Colonic mucosa (tissue), 4 donors: ENCODE results near the gene MTHFD1. TPM values are rescaled to one million over a fixed set of nuclear protein-coding genes. Genes with fewer than 3 reads are reported as not detected.

Experiments
- DNase-seq: peaks from one replicate; pipeline ENCODE4 v3.0.0-alpha.2; 2020
- H3K27ac ChIP-seq: fragments of 200-600 bp; one replicate; pipeline ENCODE4 v1.8.0; 2021
- H3K27me3 ChIP-seq: fragments of 200-600 bp; one replicate; pipeline ENCODE4 v1.8.0; 2021
- H3K36me3 ChIP-seq: fragments of 200-600 bp; one replicate; pipeline ENCODE4 v1.8.0; 2021
- H3K4me1 ChIP-seq: fragments of 200-600 bp; one replicate; pipeline ENCODE4 v1.8.0; 2021; ENCODE audit warnings: mild to moderate bottlenecking
- H3K4me3 ChIP-seq: fragments of 200-600 bp; one replicate; pipeline ENCODE4 v1.8.0; 2021
- H3K9ac ChIP-seq, 2 donors: one replicate each; pipeline ENCODE4 v1.7.0; 2013; ENCODE audit warnings: control low read depth in 2 of 2, low read depth in 2 of 2, low read length in 2 of 2
- H3K9me3 ChIP-seq: fragments of 200-600 bp; one replicate; pipeline ENCODE4 v1.8.0; 2021
- intact Hi-C: fragments of 100-400 bp; cut with DNase I; formaldehyde crosslinking; loops from one replicate; pipeline ENCODE4 v1.14.1; 2022
- total RNA-seq, 2 donors: library from RNA; stranded (reverse); fragmentation: NEBNext Ultra II Directional in 1 of 2; extraction: Animal tissue kit (Norgen Biotek cat#: 25700) in 1 of 2; gene quantifications; one replicate each; pipeline ENCODE4 v1.2.1, GENCODE V29; 2021
- TF ChIP-seq, protein P1 (sequence below): fragments of 200-600 bp; IDR thresholded peaks from one replicate; pipeline ENCODE4 v1.8.0; 2022; ENCODE audit warnings: antibody characterized with exemption, mild to moderate bottlenecking
- donor health status: healthy.
- donor health status: DM: no; HTN: no; CAD: no.
- donor health status: DM: no; HTN: no; CAD: no.

Gene MTHFD1
- total RNA-seq, 2 donors from 2014 or later, result 38.1 to 123 TPM

DNA sequence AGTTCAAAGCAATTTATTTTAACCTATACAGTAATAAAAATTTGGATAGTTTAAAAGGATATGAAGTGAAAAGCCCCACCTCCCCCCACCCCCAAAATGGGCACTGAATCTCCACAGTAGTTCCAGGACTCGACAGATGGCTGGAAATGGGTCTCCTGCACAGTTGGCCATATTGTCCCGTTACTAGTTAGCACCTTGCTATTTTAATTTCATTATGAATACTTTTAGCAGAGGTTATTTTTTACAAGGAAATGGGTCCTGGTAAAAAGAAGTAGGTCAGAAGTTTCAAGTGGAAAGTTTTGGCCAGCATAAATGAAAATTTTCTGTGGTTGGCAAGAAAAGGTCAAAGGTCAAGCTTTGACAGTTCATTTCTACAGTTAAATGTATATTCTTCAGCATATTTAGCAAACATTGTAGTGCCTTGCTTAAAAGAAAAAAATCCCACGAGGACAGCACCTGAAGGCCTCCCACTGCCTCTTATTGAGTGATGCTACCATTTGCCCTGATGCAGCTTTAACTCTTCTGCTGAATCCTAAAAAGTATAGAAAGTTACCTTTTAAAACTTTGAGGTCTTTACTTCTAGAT, 28.3 kb downstream of the MTHFD1 start:
- no peak for DNase-seq
- H3K27me3 ChIP-seq, result no peaks in the 10 kb centered on the region
- no peaks in the 10 kb centered on the region for H3K36me3 ChIP-seq
- no peak overlapping the region for H3K4me3 ChIP-seq
- TF ChIP-seq, protein P1, sequence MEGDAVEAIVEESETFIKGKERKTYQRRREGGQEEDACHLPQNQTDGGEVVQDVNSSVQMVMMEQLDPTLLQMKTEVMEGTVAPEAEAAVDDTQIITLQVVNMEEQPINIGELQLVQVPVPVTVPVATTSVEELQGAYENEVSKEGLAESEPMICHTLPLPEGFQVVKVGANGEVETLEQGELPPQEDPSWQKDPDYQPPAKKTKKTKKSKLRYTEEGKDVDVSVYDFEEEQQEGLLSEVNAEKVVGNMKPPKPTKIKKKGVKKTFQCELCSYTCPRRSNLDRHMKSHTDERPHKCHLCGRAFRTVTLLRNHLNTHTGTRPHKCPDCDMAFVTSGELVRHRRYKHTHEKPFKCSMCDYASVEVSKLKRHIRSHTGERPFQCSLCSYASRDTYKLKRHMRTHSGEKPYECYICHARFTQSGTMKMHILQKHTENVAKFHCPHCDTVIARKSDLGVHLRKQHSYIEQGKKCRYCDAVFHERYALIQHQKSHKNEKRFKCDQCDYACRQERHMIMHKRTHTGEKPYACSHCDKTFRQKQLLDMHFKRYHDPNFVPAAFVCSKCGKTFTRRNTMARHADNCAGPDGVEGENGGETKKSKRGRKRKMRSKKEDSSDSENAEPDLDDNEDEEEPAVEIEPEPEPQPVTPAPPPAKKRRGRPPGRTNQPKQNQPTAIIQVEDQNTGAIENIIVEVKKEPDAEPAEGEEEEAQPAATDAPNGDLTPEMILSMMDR, result no peak
- no peaks in the 10 kb centered on the region for H3K9me3 ChIP-seq
- H3K4me1 ChIP-seq, result no peaks in the 10 kb centered on the region
- no peak overlapping the region for H3K27ac ChIP-seq
- H3K9ac ChIP-seq, result no peak overlapping the region
- intact Hi-C loops, result no loop called here

DNA sequence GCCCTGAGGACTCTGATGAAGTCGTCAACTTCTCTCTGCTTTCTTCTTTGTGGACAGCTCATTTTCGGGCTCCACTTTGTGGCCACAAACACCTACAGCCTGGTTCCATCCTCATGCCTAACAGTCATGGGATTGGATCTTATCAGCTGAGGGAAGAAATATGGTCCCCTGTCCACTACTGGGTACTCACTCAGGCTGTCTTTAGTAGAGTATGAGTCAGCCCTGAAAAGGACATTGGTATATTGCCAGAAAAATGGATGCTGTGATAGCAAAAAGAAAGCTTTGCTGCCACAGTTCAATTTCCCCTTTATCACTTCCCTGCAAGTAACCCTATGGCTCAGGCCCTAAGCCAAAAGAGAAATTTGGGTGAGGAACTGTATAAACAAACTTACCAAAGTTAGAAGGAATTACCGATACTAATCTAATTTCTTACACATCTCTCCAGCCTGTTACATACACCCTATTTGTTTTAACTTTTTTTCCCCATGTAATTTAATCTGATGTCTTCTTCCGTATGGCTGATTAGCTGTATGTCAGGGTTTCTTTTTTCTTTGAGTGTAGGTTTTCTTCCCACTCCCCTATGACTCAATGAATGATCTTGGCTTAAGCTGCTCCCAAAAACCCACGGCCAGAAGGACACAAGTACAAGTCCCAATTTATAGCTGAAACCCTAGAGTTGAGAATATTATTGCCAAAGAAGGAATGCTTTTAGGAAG, 29.1 kb downstream of the MTHFD1 start:
- H3K36me3 ChIP-seq, result no peaks in the 10 kb centered on the region
- intact Hi-C loops, result no loop called here
- TF ChIP-seq, protein P1, result no peak
- no peak overlapping the region for H3K27ac ChIP-seq
- no peaks in the 10 kb centered on the region for H3K4me1 ChIP-seq
- no peaks in the 10 kb centered on the region for H3K27me3 ChIP-seq
- no peak overlapping the region for H3K9ac ChIP-seq
- no peaks in the 10 kb centered on the region for H3K9me3 ChIP-seq
- DNase-seq, result no peak
- H3K4me3 ChIP-seq, result no peak overlapping the region

- Histone ChIP-seq H3K36me3 (no peaks in the 10 kb centered on the region), H3K9ac (no peak overlapping the region), H3K9me3 (no peaks in the 10 kb centered on the region), H3K27ac (no peak overlapping the region), H3K4me3 (no peak overlapping the region), H3K27me3 (no peaks in the 10 kb centered on the region), H3K4me1 (no peaks in the 10 kb centered on the region)
- DNase-seq, result no peak
- intact Hi-C loops, result no loop called here
- TF ChIP-seq, protein P1, result no peak
These were observed 29.6 kb downstream of the MTHFD1 start for GRCh38 chr14:64417771-64418125.

DNA sequence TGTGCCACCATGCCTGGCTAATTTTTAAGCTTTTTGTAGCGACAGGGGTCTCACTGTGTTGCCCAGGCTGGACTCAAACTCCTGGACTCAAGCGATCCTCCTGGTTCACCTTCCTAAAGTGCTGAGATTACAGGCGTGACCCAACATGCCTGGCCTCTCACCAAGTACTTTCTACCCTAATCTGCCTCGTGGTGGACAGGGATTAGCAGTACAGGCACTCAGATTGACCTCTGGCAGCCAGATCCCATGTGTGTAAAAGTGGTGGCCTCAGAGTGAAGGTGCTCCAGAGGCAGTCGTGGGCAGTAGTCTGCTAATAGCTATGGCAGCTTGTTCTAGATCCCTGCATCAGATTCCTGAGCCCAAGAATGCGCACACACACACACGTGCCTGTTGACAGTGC, 30.9 kb downstream of the MTHFD1 start:
- TF ChIP-seq, protein P1, result no peak
- H3K4me1 ChIP-seq, result no peaks in the 10 kb centered on the region
- H3K27me3 ChIP-seq, result no peaks in the 10 kb centered on the region
- DNase-seq, result no peak
- H3K9ac ChIP-seq, result no peak overlapping the region
- intact Hi-C loops, result no loop called here
- no peaks in the 10 kb centered on the region for H3K9me3 ChIP-seq
- no peak overlapping the region for H3K4me3 ChIP-seq
- H3K27ac ChIP-seq, result no peak overlapping the region
- no peaks in the 10 kb centered on the region for H3K36me3 ChIP-seq

- Histone ChIP-seq H3K4me1 (no peaks in the 10 kb centered on the region), H3K9ac (no peak overlapping the region), H3K9me3 (no peaks in the 10 kb centered on the region), H3K4me3 (no peak overlapping the region), H3K27ac (no peak overlapping the region), H3K36me3 (no peaks in the 10 kb centered on the region), H3K27me3 (no peaks in the 10 kb centered on the region)
- DNase-seq, result no peak
- intact Hi-C loops, result no loop called here
- TF ChIP-seq, protein P1, result no peak
These were observed 33.0 kb downstream of the MTHFD1 start for GRCh38 chr14:64421166-64421565.
